HG03175 (cell line): Measurements from ENCODE around the gene CALY.

ENCODE experiments used
- ATAC-seq: cut with Tn5 transposase; IDR thresholded peaks from one replicate; pipeline ENCODE4 v1.9.1; 2021; ENCODE audit warnings: mild to moderate bottlenecking, moderate library complexity; ENCODE audit not compliant: unreplicated experiment

The CALY gene

DNA sequence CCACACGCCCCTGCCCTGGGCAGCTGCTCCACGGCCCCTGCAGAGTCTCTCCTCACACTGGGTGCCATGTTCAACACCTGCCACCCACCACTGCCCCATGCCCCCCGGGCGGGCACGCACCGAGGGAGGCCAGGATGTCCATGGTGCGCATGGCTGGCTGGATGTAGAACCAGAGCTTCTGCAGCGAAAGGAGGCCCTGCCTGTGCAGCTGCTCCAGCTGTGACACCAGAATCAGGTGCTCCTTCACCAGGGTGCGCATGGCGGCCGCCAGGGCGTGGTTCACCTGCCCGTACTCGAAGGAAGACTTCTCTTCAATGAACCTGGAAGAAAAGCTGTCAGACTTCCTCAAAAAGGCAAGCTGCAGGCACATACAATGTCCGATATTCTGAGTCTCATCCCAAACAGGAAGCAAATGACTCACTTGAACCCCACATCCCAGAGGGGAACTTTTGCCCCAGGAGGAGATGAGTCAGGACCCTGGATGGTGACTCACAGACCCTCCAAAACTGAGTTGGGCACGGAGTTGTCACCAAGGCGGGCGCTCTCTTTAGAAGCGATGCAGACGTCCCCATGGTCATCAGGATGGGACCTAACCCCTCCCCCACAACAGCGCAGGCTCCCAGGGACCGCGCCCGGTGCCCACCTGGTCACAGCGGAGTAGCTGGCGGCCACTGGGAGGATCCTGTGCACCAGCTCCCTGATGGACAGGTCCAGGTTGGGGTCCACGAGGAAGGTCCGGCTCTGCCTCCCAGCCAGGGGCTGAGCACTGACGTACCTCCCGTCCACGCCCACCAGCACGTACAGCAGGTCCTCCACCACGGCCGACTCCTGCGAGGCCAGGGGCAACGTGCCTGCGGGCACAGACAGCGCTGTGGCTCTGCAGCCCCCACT is 43.5 kb downstream of the CALY start:
- no peak for ATAC-seq

DNA sequence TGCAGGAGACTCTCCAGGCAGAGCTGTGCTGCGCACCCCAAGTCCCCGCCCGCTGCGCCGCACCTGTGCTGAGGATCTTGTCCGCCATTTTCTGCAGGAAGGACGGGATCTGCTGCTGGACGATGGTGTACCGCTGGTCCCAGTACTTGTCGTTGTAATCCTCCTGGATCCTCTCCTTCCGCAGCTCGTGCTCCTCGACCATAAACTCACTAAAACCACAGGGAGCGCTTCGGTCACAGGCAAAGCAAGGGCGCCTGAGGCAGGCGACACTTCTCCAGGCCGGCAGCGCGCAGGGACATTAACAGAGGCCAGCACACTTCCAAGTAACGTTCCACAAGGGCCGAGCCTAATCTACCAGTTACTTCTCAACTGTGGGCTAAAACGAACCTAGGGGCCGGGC is 46.9 kb downstream of the CALY start:
- ATAC-seq = no peak

- no peak for ATAC-seq
Observed at GRCh38 chr10:133287832-133288500, 48.7 kb downstream of the CALY start.

DNA sequence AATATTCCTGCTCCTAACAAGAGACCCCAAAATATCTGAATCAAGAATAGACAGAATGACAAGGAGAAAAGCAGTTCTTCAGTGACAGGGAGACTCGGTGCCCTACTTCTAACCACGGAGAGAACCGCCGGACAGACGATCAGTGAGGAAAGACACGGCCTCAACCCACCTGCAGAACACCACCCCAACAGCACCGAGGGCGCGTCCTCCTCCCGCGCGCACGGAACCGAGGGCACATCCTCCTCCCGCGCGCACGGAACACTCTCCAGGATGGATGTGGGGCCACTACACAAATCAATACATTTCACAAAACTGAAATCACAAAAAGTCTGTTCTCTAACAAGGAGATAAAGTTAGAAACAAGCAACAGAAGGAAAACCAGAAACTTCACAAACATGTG is 50.3 kb downstream of the CALY start:
- no peak for ATAC-seq

DNA sequence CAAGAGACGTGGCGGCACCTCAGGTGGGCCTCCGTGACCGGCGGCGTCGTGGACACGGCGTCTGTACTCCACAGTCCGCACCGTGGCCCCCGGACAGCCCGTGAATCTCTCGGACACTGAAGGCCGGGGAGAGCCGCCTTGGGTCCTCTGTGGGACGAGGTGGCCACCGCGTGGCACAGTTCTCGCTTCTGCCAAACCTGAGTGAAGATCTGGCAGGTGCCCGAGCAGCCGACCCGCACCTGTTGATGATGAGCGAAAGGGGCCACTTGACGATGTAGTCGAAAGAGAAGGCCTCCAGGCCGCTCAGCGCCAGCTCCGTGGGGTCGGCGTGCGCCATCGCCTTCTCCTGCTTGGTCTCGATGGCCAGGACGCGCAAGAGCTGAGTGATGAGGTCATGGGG is 51.5 kb downstream of the CALY start:
- no peak for ATAC-seq

DNA sequence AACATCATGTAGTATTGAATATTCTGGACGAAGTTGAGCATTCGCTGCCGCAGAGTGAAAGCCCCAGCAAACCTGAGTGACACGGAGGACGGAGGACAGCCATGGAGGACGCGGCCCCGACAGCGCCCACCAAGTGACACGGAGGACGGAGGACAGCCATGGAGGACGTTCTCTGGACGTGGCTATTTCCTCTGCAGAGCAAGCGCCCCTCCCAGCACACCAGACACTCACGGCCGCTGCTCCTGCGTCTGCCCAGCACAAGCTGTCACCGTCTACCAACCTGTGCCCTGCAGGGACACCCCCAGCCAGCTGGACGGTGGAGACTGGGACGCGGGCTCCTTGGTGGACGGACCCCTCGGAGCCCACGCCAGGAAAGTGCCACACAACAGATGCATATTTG is 52.8 kb downstream of the CALY start:
- ATAC-seq = no peak

GRCh38 chr10:133282846-133283390 is 53.8 kb downstream of the CALY start:
- ATAC-seq = no peak

- ATAC-seq = no peak
Observed at GRCh38 chr10:133281628-133282372, 54.9 kb downstream of the CALY start.

GRCh38 chr10:133281084-133281483 is 55.6 kb downstream of the CALY start:
- ATAC-seq = no peak

DNA sequence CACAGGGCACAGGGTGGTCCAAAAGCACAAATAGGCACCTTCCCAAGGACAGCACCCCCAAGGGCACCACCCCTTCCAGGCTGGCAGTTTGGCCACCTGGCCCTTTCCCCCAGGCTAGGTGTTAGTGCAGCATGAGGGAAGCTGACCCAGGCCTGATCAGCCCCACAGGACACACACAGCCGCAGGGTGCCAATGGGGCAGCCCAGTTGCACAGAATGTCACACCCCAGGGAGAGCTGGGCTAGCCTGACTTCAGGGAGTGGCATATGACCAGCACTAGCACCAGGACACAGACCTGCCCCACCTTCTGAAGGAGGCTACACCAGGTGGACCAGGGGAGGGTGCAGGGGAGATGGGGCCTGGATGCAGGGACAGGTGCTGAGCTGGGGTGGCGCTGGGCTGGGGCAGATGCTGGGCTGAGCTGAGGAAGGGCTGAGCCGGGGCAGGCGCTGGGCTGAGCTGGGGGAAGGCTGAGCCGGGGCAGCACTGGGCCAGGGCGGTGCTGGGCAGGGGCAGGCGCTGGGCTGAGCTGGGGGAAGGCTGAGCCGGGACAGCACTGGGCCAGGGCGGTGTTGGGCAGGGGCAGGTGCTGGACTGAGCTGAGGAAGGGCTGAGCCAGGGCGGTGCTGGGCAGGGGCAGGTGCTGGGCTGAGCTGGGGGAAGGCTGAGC is 56.2 kb downstream of the CALY start:
- ATAC-seq = no peak

GRCh38 chr10:133279326-133280226 is 57.1 kb downstream of the CALY start:
- no peak for ATAC-seq

GRCh38 chr10:133278577-133279265 is 58.0 kb downstream of the CALY start:
- peak; percentile 41 for ATAC-seq

DNA sequence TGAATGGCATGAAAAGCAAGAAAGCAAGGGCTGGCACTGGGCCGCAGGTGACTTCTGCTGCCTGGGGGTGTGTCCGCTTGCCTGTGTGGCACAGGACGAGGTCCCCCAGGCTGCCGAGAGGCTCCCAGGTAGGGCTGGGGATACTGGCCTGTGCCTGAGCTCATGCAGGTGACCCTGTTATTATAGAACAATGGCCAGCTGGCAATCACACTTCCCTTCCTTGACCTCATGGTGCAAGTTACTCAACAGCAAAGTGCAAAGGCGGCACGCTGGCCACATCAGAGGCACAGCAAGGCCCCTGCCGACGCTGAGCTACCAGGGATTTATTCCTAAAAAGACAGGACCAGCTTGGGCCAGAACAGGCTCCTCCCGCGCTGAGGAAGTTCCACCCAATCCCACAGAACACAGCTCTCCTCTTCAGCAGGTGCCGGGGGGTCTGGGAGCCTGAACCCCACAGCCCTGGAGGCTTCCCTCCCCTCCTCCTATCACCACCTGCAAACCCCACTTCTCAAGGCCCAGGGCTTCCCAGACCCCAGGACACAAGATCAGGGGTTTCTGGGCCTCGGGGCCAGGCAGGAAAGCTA is 58.6 kb downstream of the CALY start:
- ATAC-seq = no peak

GRCh38 chr10:133277277-133277992 is 59.3 kb downstream of the CALY start:
- no peak for ATAC-seq

- peak; percentile 52 for ATAC-seq
Observed at GRCh38 chr10:133276435-133277201, 60.1 kb downstream of the CALY start, which contains the start of gene ADAM8. ADAM8 (minus strand) TSS chr10:133276868; CDS start chr10:133276817, 51 bp downstream.

- no peak for ATAC-seq
Observed at GRCh38 chr10:133276100-133276434, 60.6 kb downstream of the CALY start.

DNA sequence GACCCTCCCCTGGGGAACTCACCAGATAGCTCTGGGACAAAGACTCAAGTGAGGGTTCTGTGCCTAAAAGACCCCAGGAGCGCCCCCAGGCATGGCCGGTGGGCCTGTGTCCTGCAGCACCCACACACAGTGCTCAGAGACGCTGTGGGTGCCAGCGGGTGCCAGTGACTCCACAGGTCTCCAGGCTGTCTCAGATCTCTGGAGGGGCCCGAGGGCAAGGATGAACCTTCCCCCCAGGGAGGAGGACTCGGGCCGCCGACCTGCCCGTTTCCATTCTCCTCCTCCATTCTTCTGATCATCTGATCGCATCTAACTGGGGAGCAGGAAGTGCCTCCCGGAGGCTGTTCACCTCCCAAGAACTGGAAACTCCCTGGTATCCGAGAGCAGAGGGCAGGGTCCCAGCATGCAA is 61.0 kb downstream of the CALY start:
- peak; percentile 39 for ATAC-seq
